Liver (tissue), 3 donors: ENCODE measurements around the gene PRMT5.

Source experiments
- CTCF ChIP-seq: fragments of 150-350 bp; IDR thresholded peaks from 2 replicates; pipeline ENCODE4 v1.5.1; 2017; ENCODE audit warnings: improper control_type of control experiment, low read depth, low read length; ENCODE audit not compliant: missing input control
- FOXA1 ChIP-seq: IDR thresholded peaks from 2 replicates; pipeline ENCODE4 v1.6.1; 2016; ENCODE audit warnings: antibody characterized with exemption
- GABPA ChIP-seq, 2 donors: IDR thresholded peaks in 1 of 2; conservative IDR thresholded peaks in 1 of 2; 2 replicates each; pipeline ENCODE4 v1.6.1; 2016; ENCODE audit warnings: antibody characterized with exemption in 2 of 2, mild to moderate bottlenecking in 1 of 2, moderate library complexity in 1 of 2
- HNF4A ChIP-seq, 2 donors: conservative IDR thresholded peaks; 2 replicates each; pipeline ENCODE4 v1.6.1; 2016; ENCODE audit warnings: antibody characterized with exemption in 2 of 2, mild to moderate bottlenecking in 2 of 2
- JUND ChIP-seq, 2 donors: IDR thresholded peaks; 2 replicates each; pipeline ENCODE4 v1.6.1; 2016; ENCODE audit warnings: antibody characterized with exemption in 2 of 2
- MAX ChIP-seq: IDR thresholded peaks from 2 replicates; pipeline ENCODE4 v1.6.1; 2016; ENCODE audit warnings: antibody characterized with exemption
- RAD21 ChIP-seq, 2 donors: IDR thresholded peaks; 2 replicates each; pipeline ENCODE4 v1.6.1; 2016; ENCODE audit warnings: antibody characterized with exemption in 2 of 2, mild to moderate bottlenecking in 2 of 2
- RXRA ChIP-seq, 2 donors: IDR thresholded peaks; 2 replicates each; pipeline ENCODE4 v1.6.1; 2017 to 2018; ENCODE audit warnings: antibody characterized with exemption in 2 of 2, mild to moderate bottlenecking in 1 of 2
- SP1 ChIP-seq: IDR thresholded peaks from 2 replicates; pipeline ENCODE4 v1.6.1; 2018; ENCODE audit warnings: antibody characterized with exemption, mild to moderate bottlenecking
- TAF1 ChIP-seq: conservative IDR thresholded peaks from 2 replicates; pipeline ENCODE4 v1.6.1; 2016; ENCODE audit warnings: antibody characterized with exemption, mild to moderate bottlenecking
- YY1 ChIP-seq: IDR thresholded peaks from 2 replicates; pipeline ENCODE4 v1.6.1; 2016; ENCODE audit warnings: antibody characterized with exemption, mild to moderate bottlenecking
- ZBTB33 ChIP-seq: IDR thresholded peaks from 2 replicates; pipeline ENCODE4 v1.6.1; 2016; ENCODE audit warnings: antibody characterized with exemption
- TF ChIP-seq, protein P1 (sequence below): IDR thresholded peaks from 2 replicates; pipeline ENCODE4 v1.6.1; 2016; ENCODE audit warnings: antibody characterized with exemption, mild to moderate bottlenecking
- TF ChIP-seq, protein P2 (sequence below): IDR thresholded peaks from 2 replicates; pipeline ENCODE4 v1.6.1; 2016; ENCODE audit warnings: antibody characterized with exemption
- donor health status: healthy.
- donor health status: healthy.

DNA sequence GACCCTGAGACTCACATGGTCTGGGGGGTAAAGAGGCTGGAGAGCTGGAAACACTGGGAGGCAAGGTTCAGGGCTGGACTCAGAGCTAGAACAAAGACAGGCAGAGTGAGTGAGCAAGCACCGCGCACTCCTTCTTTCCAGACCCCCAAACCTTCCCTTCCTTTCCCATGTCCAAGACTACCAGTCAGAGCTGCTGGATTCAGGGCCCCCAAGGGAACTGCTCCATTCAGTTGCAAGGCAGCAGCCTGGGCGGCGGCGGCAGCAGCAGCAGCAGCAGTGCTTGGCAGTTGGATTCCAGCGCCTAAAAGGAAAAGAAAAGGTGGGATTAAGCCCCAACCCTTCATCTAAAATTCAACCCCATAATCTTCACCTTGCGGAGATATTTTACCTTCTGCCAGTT, 27.4 kb downstream of the PRMT5 start:
- TF ChIP-seq GABPA (IDR thresholded peaks at IDR 0.05 in 1 of 2, conservative IDR thresholded peaks at IDR 0.05 in 1 of 2) (no peak), CTCF (no peak), MAX (no peak), RAD21 (IDR thresholded peaks at IDR 0.05) (no peak), ZBTB33 (no peak), SP1 (no peak), TAF1 (no peak), RXRA (IDR thresholded peaks at IDR 0.05) (no peak), YY1 (no peak), FOXA1 (no peak), HNF4A (conservative IDR thresholded peaks at IDR 0.05) (no peak), JUND (IDR thresholded peaks at IDR 0.05) (no peak)
- TF ChIP-seq, protein P1, sequence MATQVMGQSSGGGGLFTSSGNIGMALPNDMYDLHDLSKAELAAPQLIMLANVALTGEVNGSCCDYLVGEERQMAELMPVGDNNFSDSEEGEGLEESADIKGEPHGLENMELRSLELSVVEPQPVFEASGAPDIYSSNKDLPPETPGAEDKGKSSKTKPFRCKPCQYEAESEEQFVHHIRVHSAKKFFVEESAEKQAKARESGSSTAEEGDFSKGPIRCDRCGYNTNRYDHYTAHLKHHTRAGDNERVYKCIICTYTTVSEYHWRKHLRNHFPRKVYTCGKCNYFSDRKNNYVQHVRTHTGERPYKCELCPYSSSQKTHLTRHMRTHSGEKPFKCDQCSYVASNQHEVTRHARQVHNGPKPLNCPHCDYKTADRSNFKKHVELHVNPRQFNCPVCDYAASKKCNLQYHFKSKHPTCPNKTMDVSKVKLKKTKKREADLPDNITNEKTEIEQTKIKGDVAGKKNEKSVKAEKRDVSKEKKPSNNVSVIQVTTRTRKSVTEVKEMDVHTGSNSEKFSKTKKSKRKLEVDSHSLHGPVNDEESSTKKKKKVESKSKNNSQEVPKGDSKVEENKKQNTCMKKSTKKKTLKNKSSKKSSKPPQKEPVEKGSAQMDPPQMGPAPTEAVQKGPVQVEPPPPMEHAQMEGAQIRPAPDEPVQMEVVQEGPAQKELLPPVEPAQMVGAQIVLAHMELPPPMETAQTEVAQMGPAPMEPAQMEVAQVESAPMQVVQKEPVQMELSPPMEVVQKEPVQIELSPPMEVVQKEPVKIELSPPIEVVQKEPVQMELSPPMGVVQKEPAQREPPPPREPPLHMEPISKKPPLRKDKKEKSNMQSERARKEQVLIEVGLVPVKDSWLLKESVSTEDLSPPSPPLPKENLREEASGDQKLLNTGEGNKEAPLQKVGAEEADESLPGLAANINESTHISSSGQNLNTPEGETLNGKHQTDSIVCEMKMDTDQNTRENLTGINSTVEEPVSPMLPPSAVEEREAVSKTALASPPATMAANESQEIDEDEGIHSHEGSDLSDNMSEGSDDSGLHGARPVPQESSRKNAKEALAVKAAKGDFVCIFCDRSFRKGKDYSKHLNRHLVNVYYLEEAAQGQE: no peak
- TF ChIP-seq, protein P2, sequence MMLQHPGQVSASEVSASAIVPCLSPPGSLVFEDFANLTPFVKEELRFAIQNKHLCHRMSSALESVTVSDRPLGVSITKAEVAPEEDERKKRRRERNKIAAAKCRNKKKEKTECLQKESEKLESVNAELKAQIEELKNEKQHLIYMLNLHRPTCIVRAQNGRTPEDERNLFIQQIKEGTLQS: no peak
